Fibroblast of gingiva (primary cell): ENCODE data around the gene PAIP2B.

ENCODE experiments used
- DNase-seq: peaks from one replicate; pipeline ENCODE4 v3.0.0-alpha.2; 2011; ENCODE audit warnings: low read depth

Gene PAIP2B

DNA sequence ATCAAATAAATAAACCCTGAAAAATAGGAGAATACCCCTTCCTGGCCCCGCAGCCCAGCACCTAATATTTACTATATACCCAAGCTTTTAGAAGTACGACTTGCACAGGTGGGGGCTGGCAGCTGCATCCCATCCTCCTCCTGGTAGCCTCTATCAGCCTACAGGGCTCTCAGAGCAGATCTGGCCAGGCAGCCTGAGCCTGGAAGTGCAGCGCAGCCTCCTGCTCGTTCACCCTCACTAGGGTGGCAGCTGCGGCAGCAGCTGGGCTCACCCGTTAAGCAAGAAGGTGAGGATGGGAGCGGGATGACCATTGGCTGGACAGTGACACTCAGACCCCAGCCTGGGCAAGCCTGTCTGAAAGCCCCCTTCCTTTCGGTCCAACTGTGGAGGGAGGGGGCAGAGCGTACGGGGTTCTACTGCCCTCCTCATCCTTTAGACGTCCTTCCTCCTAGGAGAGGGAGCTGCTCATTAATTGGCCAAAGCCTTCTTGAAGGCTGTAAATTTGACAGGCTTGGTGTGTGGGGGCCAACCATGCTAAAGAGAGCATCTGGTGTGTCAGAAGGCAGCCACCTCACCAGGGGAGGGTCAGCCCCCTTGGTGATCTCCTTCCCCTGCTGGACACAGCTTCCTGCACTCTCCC, 73.2 kb downstream of the PAIP2B start:
- DNase-seq = no peak

- DNase-seq = no peak
Measured at GRCh38 chr2:71151620-71152019, 75.3 kb downstream of the PAIP2B start.

GRCh38 chr2:71150082-71150816, 76.7 kb downstream of the PAIP2B start:
- DNase-seq = no peak

DNA sequence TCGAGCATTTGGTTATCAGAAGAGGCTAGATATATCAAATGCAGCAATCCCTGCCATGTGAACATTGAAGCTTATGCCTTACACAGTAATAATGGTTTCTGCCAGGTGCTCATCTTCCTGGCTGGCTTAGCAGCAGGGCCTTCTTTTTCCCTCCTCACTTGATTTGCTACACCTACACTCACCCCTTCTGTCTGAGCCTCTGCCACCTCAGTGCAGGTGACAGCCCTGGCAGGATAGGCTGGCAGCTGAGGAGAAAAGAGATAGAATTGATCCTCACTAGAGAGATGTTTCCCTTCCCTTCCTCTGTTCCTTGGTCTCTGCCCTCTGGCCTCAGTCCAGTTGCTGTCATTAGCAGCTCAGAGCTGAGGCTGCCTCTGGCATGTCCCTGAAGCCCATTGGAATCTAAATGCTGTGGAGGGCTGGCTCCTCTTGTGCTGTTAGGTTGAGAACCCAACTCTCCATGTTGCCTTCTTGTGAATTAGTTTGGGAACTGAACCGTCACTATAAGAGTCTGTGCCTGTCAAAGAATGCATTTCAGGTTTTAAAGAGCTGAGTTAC, 78.3 kb downstream of the PAIP2B start:
- DNase-seq = no peak

- DNase-seq = no peak
Measured at GRCh38 chr2:71143782-71144181, 83.1 kb downstream of the PAIP2B start.

GRCh38 chr2:71136174-71136573, 90.7 kb downstream of the PAIP2B start:
- DNase-seq = no peak

DNA sequence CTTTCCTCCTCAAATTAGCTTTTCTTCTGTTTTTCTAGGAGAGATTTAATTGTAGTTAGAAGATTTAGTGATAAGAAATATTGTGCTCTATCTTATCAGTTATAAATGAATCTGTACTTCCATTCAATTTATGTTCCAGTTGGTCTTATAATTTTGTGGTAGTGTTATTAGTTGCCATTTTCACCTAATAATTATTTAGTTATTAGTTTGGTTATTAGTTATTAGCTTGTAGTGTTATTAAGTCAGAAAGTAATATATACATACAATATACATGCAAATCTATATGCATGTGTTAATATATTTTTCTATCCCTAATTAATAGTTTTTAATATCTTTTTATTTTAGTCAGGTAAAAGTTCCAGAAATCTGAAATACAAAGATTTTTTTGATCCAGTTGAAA, 93.3 kb downstream of the PAIP2B start:
- no peak for DNase-seq
